Stimulated activated CD8-positive, alpha-beta memory T cell treated with anti-CD3 and anti-CD28 coated beads, Interleukin-4, amount 100 ng/mL, for 24 hours (primary cell): ENCODE data around the gene PLCH1.

ENCODE experiments used
- DNase-seq: peaks from one replicate; pipeline ENCODE4 v3.0.0-alpha.2; 2020; ENCODE audit warnings: low read depth

PLCH1 gene

DNA sequence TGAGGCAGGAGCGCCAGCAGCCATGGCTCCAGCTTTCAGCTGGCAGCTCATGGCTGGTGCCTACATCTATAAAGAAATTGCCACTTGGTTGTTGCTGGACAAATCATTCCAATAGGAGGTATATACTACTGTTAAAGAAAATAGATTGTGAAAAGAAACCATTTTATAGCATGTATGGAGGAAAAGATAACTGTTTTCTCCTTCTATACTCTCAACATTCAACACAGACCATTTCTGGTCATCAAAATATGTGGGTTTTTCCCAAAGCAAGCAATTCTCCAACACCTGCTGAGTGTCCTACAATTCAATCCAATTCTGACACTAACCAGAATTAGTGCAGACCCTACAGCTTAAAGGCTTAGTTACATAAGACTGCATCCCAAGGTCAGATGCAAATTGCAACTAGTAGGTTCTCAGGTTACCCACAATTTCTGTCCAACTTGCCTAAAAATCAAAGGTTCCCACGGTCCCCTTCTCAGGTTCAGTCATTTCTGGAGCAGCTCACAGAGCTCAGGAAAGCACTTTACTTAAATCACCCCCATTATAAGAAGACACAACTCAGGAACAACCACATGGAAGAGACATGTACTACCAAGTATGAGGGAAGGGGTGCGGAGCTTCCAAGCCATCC lies 409.0 kb downstream of the PLCH1 start:
- no peak for DNase-seq

- DNase-seq = no peak
Measured at GRCh38 chr3:155334914-155335723, 409.8 kb downstream of the PLCH1 start.

GRCh38 chr3:155334215-155334913 lies 410.5 kb downstream of the PLCH1 start:
- DNase-seq = no peak

GRCh38 chr3:155332716-155333115 lies 412.2 kb downstream of the PLCH1 start:
- no peak for DNase-seq

DNA sequence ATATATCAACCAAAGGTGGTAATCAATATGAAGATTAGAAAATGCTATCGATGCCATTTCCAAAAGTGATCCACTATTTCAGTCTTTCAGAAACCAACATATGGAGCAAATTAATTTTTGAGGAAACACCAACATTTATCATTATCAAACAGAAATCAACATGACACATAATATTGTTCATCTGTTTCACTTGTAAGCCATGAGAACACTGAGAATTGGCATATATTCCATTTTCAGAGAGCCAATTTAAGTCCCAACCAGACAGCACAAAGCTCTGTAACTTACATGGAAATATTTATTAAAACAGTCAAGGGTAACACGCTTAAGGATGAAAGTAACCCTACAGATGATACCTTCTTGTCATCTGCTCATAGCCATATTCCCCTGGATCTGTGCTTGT lies 413.8 kb downstream of the PLCH1 start:
- no peak for DNase-seq

GRCh38 chr3:155330370-155330769 lies 414.5 kb downstream of the PLCH1 start:
- DNase-seq = no peak

GRCh38 chr3:155329513-155330048 lies 415.3 kb downstream of the PLCH1 start:
- no peak for DNase-seq

- DNase-seq = no peak
Measured at GRCh38 chr3:155327871-155328270, 417.0 kb downstream of the PLCH1 start.

DNA sequence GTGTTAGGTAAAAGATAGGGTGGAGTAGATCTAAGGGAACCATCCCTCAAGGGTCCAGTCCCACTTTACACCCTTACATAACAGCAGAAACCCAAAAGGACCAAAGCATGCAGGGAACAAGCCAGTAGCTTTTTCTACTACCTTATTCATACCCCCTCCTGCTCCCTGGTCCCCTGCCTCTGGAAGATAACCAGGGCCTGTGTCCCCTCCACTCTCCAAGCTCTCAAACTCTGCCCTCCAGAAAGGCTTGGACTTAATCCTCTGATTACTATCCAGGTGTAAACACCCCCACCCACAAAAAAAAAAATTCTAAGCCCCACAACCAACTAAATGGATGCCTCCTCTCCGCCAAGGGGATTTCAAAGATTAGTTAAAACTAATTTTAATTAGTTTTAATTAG lies 417.4 kb downstream of the PLCH1 start:
- no peak for DNase-seq

DNA sequence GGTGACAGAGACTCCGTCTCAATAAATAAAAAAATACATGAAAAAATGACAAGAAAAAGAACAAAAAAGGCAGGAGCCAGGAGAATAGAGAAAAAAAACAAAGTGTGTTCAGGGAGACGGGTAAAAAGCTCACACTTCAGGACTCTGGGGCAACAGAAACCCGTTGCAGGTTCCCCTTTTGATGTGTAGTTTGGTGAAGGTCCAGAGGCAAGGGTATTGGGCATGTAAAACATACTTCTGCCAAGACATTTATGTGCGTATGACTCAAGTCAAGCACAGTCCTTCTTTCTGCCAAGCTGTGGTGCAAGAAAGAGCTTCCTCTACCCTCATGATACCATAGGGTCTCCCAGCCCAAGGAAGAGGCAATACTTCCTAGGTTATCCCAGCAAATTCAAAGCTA lies 418.0 kb downstream of the PLCH1 start:
- no peak for DNase-seq

- DNase-seq = no peak
Measured at GRCh38 chr3:155326244-155326643, 418.6 kb downstream of the PLCH1 start.
